Calu3 (cell line): ENCODE measurements around the gene DYNC1H1. TPM values are rescaled to one million over a fixed set of nuclear protein-coding genes. Genes with fewer than 3 reads are reported as not detected.

Experiments
- BruUV-seq: library from RNA; stranded (reverse); fragments of 400-500 nt; replicated peaks from 2 replicates; lab custom pipeline; 2021; lab: Mats Ljungman, UMichigan
- CTCF ChIA-PET: fragments of 300-600 bp; sonication (Branson Sonifier 250); formaldehyde crosslinking; loops from one replicate; lab custom pipeline; 2022; ENCODE audit warnings: antibody characterized with exemption; lab: Charles Lee
- DNase-seq: peaks from one replicate; pipeline ENCODE4 v3.0.0; 2022
- H3K27ac Mint-ChIP-seq: one replicate; pipeline ENCODE4 v1.8.0; 2022; ENCODE audit warnings: mixed read lengths; ENCODE audit not compliant: unreplicated experiment
- H3K27me3 Mint-ChIP-seq: one replicate; pipeline ENCODE4 v1.8.0; 2022; ENCODE audit warnings: mixed read lengths; ENCODE audit not compliant: unreplicated experiment
- H3K36me3 Mint-ChIP-seq: one replicate; pipeline ENCODE4 v1.8.0; 2022; ENCODE audit warnings: mild to moderate bottlenecking, moderate library complexity, mixed read lengths; ENCODE audit not compliant: insufficient read depth, unreplicated experiment
- H3K4me1 Mint-ChIP-seq: one replicate; pipeline ENCODE4 v1.8.0; 2022; ENCODE audit warnings: mild to moderate bottlenecking, low read depth, mixed read lengths; ENCODE audit not compliant: unreplicated experiment
- H3K4me3 Mint-ChIP-seq: one replicate; pipeline ENCODE4 v1.8.0; 2022; ENCODE audit warnings: mild to moderate bottlenecking, low read depth, moderate library complexity, mixed read lengths; ENCODE audit not compliant: unreplicated experiment
- H3K9me3 Mint-ChIP-seq: one replicate; pipeline ENCODE4 v1.8.0; 2022; ENCODE audit warnings: low read depth, mixed read lengths; ENCODE audit not compliant: unreplicated experiment
- CTCF ChIP-seq: fragments of 200-600 bp; IDR thresholded peaks from one replicate; pipeline ENCODE4 v1.8.0; 2022; ENCODE audit warnings: antibody characterized with exemption; ENCODE audit not compliant: unreplicated experiment
- intact Hi-C: fragments of 100-400 bp; cut with micrococcal nuclease; formaldehyde crosslinking; loops from one replicate; pipeline ENCODE4 v1.10.0; 2022; ENCODE audit not compliant: unreplicated experiment
- total RNA-seq: library from RNA; stranded (reverse); gene quantifications from 2 replicates; pipeline ENCODE4 v1.2.3, GENCODE V29; 2022

Gene DYNC1H1
- total RNA-seq, 1 experiment from 2014 or later = 529 TPM

DNA sequence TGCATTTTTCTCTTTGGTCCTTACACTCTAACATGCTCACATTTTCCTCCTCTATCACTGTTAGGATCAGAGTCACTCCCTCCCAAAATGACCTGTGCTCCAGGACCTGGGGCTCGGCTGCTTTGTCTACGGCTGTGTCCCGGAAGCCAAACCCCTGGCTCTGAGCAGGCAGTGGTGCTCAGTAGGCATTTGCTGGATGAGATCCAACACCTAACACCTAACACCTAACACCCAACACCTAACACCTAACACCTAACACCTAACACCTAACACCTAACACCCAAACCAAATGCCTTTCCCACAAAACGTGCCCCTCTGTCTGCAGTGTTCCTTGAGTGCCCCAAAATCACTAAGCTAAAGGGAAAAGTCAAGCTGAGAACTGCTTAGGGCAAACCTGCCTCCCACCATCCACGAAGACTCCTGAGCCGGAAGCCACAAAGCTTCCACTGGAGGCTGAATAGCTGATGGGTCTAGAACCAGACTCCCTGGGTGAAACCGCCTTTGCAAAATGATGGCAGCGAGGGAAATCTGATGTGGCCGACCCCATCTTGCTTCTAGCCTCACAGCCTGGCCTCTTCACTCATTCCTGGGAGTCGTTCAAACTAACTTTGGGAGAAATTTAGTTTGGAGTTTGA, 93.2 kb downstream of the DYNC1H1 start:
- no peaks in the 10 kb centered on the region for H3K4me1 Mint-ChIP-seq
- no peak for TF ChIP-seq CTCF
- no peaks in the 10 kb centered on the region for H3K9me3 Mint-ChIP-seq
- H3K4me3 Mint-ChIP-seq = no peak overlapping the region
- DNase-seq = no peak
- peak overlapping the region; percentile 18 for H3K27ac Mint-ChIP-seq
- H3K36me3 Mint-ChIP-seq = peaks cover 39% of the 10 kb centered on the region
- BruUV-seq = TSS peak; percentile 22
- no peaks in the 10 kb centered on the region for H3K27me3 Mint-ChIP-seq
- CTCF ChIA-PET = no interaction called here
- intact Hi-C loops = no loop called here

- no peak for DNase-seq
- H3K36me3 Mint-ChIP-seq = peaks cover 33% of the 10 kb centered on the region
- no peak for TF ChIP-seq CTCF
- H3K4me1 Mint-ChIP-seq = no peaks in the 10 kb centered on the region
- intact Hi-C loops = no loop called here
- no peak overlapping the region for H3K27ac Mint-ChIP-seq
- CTCF ChIA-PET = no interaction called here
- H3K4me3 Mint-ChIP-seq = no peak overlapping the region
- no peaks in the 10 kb centered on the region for H3K9me3 Mint-ChIP-seq
- BruUV-seq = no TSS peak
- H3K27me3 Mint-ChIP-seq = no peaks in the 10 kb centered on the region
These were observed 93.8 kb downstream of the DYNC1H1 start for GRCh38 chr14:102058146-102058545.

DNA sequence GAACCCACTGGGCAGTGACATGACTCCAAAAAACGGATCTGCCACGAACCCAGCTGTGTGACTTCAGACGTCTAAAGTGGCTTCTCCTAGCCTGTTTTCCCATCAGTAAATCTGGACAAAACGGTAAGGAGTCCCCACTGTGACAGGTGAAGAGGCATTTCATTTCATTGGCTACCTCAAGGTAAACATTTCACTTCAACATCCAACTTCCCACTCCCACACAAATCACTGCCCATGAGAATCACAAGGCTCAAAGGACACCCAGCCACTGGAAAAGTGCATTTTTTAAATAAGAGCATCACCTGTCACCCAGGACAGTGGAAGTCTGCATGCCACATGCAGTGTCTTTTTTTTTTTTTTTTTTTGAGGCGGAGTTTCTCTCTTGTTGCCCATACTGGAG, 94.6 kb downstream of the DYNC1H1 start:
- CTCF ChIA-PET = no interaction called here
- BruUV-seq = no TSS peak
- peaks cover 5% of the 10 kb centered on the region for H3K4me1 Mint-ChIP-seq
- H3K36me3 Mint-ChIP-seq = peaks cover 27% of the 10 kb centered on the region
- no peak overlapping the region for H3K27ac Mint-ChIP-seq
- DNase-seq = no peak
- H3K27me3 Mint-ChIP-seq = no peaks in the 10 kb centered on the region
- intact Hi-C loops = no loop called here
- H3K4me3 Mint-ChIP-seq = no peak overlapping the region
- TF ChIP-seq CTCF = no peak
- no peaks in the 10 kb centered on the region for H3K9me3 Mint-ChIP-seq

DNA sequence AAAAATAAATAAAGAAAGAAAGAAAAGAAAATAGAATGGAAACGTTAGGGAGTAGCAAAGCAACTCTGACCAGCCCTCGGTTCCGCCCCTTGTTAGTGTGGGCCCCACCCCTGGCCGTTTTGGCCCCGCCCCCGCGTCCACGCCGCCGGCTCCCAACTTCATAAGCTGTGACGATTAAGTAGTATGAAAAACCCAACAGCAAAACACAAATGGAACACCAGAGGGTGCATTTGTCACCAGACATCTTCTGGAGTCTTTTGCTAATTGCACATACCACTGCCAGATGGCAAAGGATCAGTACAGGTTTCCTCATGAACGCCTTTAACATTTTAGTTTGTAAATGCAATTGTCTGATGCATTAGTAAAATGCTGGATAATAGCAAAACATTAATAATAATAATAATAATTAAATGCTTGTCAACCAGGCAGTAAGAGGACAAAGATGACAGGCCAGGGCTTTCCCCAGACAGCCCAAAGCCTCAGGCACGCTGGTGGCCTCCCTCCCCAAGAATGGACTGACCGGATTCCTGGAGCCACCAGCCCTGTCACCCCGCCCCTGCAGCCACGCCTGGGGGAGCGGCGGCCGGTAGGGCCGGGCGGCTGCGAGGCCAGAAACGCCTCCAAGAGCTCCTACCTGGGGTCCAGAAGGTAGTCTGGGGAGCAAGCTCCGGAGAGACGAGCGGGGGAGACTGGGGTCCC, 98.9 kb downstream of the DYNC1H1 start:
- no peaks in the 10 kb centered on the region for H3K9me3 Mint-ChIP-seq
- H3K4me3 Mint-ChIP-seq = peak overlapping the region; percentile 49
- TF ChIP-seq CTCF = peak; percentile 36
- H3K27me3 Mint-ChIP-seq = no peaks in the 10 kb centered on the region
- no TSS peak for BruUV-seq
- CTCF ChIA-PET = interaction anchor here (0.6 to 1.4 kb wide), 7 partner anchors 8 to 487 kb away, joined by 3 to 21 read pairs (median 4); no protein-coding TSS in a partner anchor
- H3K27ac Mint-ChIP-seq = no peak overlapping the region
- intact Hi-C loops = loop anchor here (2.0 to 5.0 kb wide), 2 partner anchors 34 to 249 kb away; no protein-coding TSS in a partner anchor
- H3K4me1 Mint-ChIP-seq = peaks cover 13% of the 10 kb centered on the region
- peaks cover 5% of the 10 kb centered on the region for H3K36me3 Mint-ChIP-seq
- peak; percentile 90 for DNase-seq
